ENCODE data around the gene MYRIP.

- TF ChIP-seq CTCF (IDR thresholded peaks at IDR 0.05), result no peak
- TF ChIP-seq POLR2A (IDR thresholded peaks at IDR 0.05), result no peak
Measured at GRCh38 chr3:40249168-40249567, 439.8 kb downstream of the MYRIP start.

Measured in uterus (tissue), 2 donors.